Stimulated activated CD4-positive, alpha-beta T cell treated with anti-CD3 and anti-CD28 coated beads, TNF-alpha, amount 100 ng/mL, for 48 hours (primary cell): ENCODE data around the gene LRP8.

Experiments used
- DNase-seq, 3 donors: peaks; one replicate each; pipeline ENCODE4 v3.0.0-alpha.2; 2020; ENCODE audit warnings: low read depth in 3 of 3

LRP8 gene

DNA sequence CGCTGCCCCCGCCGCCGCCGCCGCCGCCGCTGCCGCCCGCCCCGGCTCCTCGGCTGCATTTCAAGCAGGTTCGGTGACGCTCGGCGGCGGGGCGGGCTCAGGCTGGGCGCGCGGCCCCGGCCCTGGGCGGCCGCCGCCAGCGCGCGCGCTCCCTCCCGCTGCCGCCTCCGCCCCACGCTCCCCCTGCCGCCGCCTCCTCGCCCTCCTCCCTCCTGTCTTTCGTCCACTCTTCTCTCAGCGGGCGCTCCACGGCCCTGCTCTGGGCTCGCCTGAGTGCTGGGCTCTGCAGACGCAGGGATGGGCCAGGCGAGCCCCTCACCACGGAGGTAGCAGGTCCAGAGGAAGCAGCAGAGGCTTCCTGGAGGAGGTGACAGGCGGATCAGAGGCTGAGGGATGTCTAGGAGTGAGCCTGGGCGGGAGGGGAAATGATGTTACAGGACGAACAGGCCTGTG is at the start of gene LRP8:
LRP8 (minus strand) TSS at position 62 of the 453 bp plus-strand sequence. CDS start 158 bp downstream, outside the sequence.
- DNase-seq, result peak; percentile 60 to 73 (median 65)

DNA sequence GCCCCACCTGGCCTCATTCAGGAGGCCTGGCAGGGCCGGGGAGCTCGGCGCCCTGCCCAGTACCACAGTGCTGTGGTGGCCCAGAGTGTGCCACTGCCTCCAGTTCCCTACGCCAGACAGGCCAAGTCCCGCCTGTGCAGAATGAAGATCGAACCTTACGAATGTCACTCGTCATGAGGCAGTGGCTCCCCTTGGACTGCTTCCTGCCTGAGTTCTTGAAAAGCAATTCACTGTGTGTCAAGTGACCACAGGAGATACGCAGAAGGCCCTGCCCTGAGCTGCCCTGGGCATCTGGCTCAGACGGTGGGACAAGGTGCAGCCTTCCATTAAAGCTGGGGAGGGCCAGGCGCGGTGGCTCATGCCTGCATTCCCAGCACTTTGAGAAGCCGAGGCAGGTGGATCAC is 49.6 kb upstream of the LRP8 start:
- no peak for DNase-seq

DNA sequence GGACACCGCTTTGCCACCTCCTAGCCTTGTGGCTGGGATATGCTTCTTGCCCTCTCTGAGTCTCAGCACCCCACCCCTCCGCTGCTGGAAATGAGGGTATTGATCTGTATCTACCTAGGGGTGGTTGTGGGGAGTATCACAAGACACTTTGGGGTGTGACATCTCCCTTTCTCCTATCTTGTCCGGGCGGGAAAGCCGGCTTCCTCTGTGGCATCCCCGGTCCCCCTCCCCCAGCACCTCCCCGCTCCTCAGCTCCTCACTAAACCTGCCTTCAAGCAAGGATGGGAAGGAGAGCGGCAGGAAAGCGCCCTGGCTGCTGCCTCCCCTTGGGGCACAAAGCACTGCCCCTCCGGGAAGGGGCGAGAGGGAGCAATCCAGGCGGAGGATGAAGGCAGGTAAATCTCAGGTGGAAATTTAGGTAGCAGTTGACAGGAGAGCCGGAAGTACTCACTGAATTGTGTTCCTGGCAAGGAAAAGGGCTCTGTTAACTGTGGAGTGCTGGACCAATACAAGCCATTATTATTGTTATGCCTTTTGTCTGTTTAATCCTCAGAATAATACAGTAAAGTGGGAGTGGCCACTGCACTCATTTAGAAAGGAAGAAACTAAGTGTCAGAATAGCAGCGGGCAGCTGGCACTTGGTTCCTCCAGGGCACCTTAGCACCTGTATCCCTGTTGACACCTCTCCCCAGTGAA is 49.0 kb upstream of the LRP8 start:
- no peak for DNase-seq

DNA sequence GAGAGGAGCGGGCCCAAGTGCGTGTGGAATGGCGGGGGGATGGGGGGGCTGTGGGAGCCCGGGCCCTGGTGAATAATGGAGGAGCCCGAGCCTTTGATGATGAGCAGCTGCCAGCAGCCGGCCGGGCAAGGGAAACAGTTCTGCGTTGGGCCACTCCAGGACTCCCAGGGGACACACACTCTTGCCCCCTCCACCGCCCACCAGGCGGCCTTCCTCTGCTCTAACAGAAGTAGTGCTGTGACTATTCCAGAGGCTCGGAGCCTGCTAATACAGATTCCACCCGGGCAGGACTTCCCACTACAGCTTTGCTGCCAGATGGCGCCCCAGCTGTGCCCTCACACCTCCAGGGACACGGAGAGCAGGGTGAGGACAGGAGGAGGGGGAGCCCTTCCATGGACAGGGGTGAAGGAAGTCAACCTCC is 48.2 kb upstream of the LRP8 start:
- no peak for DNase-seq

DNA sequence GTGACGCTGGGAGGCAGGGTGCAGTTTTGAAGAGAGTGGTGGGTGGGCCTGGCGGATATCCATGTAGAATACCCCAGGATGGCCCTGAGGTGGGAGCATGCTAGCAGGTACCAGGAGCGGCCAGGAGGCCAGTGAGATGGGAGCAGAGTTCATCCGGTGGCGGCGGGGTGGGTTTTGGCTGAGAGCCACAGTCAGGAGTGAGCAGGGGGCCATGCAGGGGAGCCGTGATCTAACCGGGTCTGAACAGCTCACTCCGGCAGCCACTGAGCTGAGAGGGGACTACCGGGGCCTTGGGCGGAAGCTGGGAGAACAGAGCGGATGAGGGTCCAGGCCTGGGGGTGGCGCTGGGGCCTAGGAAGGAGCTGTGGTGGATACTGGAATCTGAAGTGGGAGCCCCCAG is 47.6 kb upstream of the LRP8 start:
- DNase-seq, result no peak

DNA sequence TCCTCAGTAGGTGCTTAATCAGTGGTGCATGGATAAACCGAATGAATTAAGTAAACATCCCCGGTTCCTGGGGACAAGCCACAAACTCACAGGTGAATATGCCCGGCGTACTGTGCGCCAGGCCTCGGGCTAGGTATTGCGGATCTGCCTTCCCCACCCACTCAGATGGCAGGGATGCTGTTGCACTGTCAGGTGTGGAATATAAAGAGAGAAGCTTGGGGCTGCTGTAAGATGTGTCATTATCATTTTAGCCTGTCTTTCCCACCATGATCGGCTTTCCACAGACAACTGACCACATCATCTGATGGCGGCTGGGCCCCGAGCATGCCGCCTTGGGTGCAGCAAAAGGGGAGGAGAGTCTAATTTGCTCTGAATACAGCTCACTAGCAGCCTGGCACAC is 45.4 kb upstream of the LRP8 start:
- DNase-seq, result no peak

DNA sequence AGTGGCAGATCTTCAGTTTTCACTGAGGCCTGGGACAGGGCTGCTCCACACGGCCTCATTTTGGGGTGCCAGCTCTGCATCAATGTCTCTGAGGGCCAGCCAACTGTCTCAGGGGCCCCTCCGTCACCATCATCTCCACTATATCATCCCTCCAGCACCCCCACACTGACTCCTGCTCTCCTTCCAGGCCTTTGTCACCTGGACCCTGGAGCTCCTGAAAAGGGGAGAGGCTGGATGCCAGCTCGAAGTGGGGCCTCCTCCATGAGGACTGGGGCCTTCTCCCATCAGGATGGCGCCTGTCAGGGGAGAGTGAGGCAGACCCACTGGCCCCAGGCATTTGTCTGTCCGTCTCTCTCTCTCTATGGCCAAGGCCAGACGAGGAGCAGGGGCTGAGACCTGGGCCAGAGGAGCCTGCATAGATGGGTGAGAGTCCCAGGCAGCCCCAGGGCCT is 44.7 kb upstream of the LRP8 start:
- no peak for DNase-seq

DNA sequence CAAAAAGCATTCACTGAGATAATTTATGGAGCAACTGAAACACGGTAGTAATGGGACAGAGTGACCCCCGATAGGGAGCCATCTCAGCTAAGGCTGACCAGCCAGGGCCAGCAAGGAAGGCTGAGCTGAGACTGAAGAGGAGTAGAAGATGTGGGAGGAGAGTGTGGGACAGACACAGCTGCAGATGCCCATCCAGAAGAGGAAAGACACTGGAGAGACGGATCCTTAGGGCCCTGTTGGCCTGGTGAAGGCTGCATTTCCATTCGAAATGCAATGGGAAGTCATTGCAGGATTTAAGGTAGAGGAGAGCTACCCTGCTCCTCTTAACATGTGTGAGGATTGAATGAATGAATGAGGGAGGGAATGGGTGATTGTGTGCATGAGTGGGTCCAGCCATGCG is 44.0 kb upstream of the LRP8 start:
- DNase-seq, result no peak

DNA sequence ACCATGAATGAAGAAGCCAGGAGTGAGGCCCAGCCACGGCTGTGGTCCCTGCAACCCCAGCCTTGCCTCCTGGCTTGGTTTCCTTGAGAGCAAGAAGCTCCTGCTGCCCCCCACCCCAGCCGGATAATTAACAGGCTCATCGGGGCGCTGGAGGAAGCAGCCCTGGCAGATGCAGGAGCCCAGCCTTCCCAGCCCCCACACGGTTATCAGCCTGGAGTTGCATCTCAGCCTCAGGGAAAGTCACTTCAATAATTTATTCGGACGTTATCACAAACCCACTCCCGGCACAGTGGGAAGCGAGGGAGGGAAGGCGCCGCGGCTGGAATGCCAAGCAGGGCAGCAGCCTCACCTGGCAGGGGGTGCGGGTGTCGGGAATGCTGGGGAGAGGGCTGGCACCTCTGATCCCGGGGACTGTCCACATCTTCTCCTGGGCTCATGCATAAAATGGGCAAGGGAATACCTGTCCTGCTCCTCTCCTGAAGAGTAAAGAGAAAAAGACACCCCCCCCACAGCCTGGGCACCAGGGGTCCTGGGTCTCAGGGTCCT is 43.3 kb upstream of the LRP8 start:
- DNase-seq, result no peak

DNA sequence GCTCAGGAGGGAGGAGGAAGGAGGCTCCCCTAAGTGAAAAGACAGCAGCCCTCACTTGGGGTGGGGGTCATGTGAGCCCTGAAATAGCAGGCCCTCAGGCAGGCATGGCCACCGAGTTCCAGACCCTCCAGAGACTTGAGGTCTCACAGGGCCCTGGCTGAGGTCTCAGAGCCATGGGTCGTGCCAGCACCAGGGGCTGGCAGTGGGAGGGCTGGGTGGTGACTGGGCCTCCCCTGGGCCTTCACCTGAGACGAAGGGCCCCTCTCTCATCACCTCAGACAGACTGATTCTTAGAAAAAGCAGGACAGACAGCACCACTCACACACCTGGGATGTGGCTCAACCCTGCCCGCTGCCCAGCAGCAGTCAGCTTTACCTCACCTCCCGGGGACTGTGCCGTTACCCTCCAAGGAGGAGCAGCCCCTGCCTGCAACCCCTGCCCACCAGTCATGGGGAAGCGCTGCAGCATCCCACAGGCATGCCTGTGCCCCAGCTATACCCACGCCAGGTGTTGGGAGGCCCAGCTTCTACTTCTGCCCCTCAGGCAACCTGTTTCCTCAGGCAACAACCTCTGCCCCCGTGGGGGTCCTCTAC is 42.6 kb upstream of the LRP8 start:
- DNase-seq, result no peak

DNA sequence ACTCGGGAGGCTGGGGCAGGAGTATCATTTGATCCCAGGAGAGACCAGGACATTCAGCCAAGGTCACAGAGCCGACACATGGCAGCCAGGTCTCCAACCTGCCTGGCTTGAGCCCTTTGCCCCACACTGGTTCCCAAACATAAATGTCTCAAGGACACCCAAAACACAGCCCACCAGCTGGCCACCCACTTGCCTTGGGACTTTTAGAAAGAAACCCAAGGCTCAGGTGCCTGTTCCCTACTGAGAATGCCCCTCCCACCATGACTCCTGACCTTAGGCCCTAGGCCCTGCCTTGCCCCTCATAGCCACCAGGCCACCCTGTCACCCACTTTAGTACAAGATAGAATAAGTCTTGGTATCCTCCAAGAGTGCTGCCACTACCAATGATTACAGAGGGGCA is 41.9 kb upstream of the LRP8 start:
- no peak for DNase-seq

DNA sequence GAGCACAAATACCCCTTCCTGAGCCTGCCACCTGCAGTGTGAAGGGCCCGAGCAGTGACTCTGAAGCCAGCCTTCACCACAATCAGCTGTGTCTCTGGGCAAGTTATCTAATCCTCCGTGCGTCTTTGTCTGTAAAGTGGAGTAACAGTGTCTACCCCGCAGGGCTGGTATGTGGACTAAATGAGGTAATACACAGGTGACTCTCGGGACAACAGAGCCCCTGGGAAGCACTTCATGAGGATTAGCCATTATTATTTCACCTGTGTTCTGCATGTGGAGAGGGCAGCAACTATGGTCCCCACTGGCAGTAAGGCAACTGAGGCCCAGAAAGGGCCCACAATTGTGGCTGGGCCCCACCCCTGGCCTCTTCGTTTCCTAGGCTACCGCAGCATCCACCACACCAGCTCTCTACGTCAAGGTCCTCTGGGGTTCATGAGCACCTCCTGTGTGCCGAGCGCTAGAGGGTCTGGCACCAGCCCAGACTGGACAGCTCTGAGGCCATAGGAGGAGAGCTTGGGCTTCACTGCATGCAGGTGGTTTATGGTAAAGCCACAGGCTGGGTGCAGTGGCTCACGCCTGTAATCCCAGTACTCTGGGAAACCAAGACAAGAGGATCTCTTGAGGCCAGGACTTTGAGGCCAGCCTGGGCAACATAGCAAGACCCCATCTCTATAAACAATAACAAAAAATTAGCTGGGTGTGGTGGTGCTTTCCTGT is 41.3 kb upstream of the LRP8 start:
- DNase-seq, result no peak

DNA sequence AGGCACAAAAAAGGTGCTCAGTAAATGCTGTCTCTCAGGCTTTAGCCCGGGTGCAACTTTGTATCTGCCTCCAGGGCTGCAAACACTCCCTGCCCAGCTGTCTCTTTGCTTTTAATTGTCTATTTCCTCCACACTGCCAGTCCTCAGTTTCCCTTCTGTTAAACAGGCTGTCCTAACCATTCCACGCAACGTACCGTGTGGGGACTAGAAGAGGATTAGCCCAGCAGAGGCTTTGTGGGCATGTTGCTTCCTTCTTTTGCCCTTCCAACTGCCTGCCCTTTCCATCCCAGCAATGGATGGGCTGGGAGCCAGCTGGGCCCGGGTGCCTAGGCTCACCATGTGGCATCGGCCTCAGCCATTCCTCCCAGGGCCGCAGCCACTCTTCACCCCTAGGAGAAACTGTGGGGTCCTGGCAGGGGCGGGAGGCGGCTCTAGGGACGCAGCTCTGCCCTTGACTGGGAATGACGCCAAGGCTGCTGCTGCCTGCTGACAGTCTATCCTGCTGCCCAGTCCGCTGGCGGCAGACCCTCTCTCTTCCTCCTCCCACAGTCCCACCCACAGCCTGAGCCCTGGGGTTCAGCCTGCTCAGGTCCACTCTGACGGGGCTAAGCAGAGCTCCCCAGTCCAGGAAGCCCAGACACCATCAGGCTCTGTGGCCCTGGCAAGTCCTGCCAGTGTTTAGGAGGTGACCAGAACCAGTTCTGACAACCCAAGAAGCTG is 40.6 kb upstream of the LRP8 start:
- DNase-seq, result no peak

DNA sequence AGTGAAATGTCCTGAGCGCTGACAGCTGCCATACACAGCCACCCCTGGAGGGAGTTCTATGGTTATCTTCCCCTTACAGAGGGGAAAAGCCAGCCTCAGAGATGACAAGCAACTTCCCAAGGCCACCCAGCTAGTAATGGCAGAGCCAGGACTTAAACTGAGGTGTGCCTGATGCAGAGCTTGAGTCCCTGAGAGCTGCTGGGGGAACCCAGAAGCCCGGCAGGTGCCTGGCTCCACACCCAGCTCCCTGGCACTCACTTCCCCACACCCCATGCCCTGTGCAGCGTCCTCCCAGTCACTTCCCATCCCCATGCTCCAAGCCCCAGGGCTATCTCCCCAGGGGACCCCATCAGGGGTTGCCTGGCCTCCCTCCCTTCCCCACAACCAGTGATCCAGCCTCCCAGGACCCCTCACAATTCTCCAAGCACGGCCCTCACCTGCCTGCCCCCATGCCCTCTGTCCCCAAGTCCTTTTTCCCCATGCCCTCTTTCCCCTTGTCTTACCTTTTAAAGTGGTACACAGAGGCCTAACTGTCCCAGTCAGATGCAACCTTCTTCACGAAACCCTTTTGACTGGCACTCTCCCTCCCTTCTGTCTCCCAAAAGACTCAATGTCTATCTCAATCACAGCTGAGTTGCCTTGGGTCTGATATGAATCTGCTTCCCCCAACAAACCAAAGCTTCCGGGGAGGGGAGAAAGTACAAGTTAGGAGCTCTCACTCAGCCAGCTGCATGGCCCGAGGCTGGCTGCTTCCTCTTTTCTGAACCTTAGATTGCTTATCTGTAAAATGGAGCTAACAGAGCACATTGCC is 39.8 kb upstream of the LRP8 start:
- peak in 1 of 3 donors; percentile 26 for DNase-seq

DNA sequence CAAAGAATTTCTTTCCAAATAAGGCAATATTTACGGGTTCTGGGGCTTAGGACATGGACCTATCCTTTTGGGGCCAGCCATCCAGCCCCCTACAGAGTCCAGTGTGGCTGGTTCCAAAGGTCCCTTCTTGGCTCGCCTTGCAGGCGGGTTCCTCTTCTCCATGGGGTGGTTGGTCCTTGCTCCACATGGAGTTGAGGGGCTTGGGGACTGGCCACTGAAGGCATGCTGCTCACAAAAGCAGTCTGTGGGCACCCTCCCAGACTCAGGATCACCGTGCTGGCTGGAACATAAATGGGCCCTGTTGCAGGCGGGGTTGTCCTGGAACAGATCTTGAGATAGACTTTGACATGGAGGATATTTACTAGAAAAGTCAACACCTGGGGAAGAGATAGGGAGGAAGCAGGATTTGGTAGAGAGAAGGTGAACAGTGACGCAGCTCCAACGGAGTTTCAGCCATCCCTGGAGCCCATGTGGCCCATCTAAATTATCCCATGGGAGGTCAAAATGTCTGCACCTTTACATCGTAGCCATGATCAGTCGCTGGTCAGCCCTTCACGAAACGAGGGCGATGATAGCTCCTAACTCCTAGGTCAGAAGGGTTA is 39.1 kb upstream of the LRP8 start:
- no peak for DNase-seq

DNA sequence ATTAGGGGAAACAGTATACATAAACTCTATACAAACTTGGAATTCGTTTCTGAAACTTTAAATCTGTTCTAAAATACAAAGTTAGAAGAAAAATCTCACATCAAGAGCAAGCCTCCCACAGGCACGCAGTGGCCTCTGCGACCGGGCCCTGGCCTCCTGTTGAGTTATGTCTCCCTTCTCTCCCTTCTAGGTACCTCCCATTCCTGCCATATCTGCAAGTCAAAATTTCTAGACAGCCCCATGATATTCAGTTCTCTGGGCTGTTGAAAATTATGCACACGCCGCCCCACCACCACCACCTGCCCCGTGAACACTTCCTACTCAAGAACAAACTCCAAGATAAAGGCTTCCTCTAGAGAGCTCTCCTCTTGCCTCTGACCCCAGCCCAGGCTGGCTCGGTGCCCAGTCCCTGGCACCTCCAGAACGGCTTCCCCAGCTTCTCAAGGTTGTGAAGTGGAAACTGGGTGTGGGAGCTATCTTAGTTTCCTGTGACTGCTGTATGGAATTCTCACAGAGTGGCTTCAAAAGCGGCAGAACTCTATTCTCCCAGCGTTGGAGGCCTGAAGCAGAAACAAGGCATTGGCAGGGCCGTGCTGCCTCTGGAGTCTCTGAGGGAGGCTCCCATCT is 37.7 kb upstream of the LRP8 start:
- DNase-seq, result no peak

DNA sequence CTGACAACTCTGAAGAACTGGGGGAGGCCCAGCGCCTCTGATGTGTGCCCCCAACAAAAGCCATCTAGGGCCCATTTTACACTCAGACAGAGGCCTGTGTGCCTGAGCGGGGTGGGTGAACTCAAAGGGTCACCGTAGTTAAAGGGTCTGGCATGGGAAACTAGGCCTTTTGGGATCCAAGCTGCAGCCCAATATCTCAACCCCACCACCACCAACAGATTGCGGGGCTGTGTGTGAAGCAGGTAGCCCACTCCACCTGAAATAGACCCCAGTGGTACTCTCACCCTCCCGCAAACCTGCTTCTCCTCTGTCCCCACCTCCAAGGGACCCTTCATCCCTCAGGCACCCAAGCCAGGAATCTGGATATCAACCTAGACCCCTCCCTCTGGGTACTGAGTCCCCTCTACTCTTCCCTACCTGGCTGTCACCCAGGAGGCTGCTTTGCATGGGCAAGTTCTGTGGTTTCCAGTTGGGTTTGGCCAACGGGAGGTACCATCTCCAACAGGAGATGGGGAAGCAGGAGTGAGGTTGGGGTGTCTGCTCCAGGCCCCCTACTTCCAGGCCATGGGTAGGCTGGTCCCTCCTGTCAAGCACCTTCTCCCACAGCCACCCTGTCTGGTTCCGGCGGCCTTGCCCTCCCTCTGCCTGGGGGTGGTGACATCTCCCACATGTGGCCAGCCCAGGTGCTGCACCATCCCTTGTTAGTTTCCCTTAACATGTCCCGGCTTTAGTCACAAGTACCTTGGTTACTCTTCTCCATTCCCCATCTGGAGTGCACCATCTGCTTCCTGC is 35.2 kb upstream of the LRP8 start:
- no peak for DNase-seq

DNA sequence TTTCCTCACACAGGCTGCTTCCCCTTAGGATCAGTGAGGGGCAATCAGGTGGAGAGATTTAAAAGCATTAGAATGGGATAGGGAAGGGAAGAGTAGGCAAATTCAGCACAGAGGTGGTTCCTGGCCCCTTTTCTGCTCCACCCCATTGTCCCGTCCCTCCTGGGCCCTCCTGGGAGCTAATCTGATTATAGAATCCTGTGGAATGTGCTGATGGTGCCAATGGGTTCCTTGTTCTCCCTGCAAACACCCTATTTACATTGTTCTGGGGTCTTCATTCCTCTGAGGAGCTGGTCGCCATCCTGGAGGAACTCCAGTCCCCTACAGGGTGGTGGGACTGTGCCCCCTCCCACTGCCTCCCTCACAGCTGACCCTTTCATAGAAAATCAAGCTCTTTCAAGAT is 34.4 kb upstream of the LRP8 start:
- no peak for DNase-seq

DNA sequence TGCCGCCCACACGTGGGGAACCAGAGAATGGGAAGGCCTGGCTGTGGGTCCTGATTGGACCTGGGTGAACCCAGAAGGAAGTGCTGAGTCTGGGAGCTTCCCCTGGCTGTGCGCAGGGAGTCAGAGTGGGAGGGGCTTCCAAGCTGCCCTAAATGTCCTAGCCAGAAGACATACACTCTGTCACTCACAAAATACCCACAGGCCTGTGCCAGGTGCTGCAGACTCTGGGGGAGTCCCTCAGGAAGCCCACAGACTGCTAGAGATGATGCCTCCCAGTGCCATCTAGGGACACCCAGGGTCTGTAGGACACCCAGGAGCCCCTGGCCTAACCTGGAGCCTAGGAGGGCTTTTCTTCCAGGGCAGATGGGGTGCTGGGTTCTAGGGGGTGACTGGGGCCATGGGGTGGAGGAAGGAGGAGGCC is 33.7 kb upstream of the LRP8 start:
- no peak for DNase-seq

DNA sequence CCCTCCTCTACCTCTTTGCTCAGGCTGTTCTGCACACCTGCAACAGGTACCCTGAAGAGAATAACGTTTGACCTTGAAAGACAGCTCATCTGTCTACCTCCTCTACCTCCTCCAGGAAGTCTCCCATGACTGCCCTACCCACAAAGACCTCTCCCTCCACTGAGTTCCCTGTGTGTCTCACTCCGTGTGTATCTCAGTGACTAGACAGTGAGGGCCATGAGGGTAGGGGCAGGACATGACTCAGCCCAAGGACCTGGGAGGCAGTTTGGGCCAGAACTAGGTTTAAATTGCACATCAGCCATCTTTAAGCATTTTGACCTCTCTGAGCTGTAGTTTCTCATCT is 32.0 kb upstream of the LRP8 start:
- DNase-seq, result no peak
